Spleen (tissue), 7 donors: ENCODE results near the gene COL8A1.

Experiments
- POLR2A ChIP-seq, 3 donors: fragments of 450-650 bp; IDR thresholded peaks; one replicate each; pipeline ENCODE4 v1.5.1; 2017; ENCODE audit warnings: antibody characterized with exemption in 3 of 3, mild to moderate bottlenecking in 1 of 3
- POLR2AphosphoS5 ChIP-seq, 3 donors: sonication (generic); formaldehyde crosslinking; IDR thresholded peaks; one replicate each; pipeline ENCODE4 v1.5.1; 2017; ENCODE audit warnings: antibody characterized with exemption in 3 of 3
- TF ChIP-seq, protein P1 (sequence below), 11 experiments: fragments of 200-600 bp in 7 of 11; fragments of 450-650 bp in 4 of 11; sonication (generic) in 4 of 11; IDR thresholded peaks in 8 of 11; conservative IDR thresholded peaks in 3 of 11; 1 replicate in 7 of 11; 2 replicates in 4 of 11; pipeline versions ENCODE4 v1.4.0 to v1.8.0; 2016 to 2021; ENCODE audit warnings: antibody characterized with exemption in 11 of 11, inconsistent platforms in 4 of 11, mild to moderate bottlenecking in 1 of 11
- donor health status: DM: no; HTN: no; CAD: no; lungs with moderate emphysema.
- donor health status: DM: no; HTN: no; CAD: no.
- donor health status: DM: no; HTN: no; CAD: no.

- TF ChIP-seq, protein P1, sequence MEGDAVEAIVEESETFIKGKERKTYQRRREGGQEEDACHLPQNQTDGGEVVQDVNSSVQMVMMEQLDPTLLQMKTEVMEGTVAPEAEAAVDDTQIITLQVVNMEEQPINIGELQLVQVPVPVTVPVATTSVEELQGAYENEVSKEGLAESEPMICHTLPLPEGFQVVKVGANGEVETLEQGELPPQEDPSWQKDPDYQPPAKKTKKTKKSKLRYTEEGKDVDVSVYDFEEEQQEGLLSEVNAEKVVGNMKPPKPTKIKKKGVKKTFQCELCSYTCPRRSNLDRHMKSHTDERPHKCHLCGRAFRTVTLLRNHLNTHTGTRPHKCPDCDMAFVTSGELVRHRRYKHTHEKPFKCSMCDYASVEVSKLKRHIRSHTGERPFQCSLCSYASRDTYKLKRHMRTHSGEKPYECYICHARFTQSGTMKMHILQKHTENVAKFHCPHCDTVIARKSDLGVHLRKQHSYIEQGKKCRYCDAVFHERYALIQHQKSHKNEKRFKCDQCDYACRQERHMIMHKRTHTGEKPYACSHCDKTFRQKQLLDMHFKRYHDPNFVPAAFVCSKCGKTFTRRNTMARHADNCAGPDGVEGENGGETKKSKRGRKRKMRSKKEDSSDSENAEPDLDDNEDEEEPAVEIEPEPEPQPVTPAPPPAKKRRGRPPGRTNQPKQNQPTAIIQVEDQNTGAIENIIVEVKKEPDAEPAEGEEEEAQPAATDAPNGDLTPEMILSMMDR (IDR thresholded peaks at IDR 0.05 in 8 of 11, conservative IDR thresholded peaks at IDR 0.05 in 3 of 11) = no peak
- TF ChIP-seq POLR2AphosphoS5 (IDR thresholded peaks at IDR 0.05) (no peak), POLR2A (IDR thresholded peaks at IDR 0.05) (no peak)
These were observed 13.1 kb downstream of the COL8A1 start for GRCh38 chr3:99651531-99651930.
